ENCODE data around the gene SEPHS2. TPM values are rescaled to one million over a fixed set of nuclear protein-coding genes. Genes with fewer than 3 reads are reported as not detected.
"Not testable (repeated sequence)": the region's sequence is repeated elsewhere in the genome, so short reads cannot be mapped to it uniquely, and the experiment has no call there.

Gene SEPHS2
- total RNA-seq, 2 donors from 2014 or later: 18.3 to 21.4 TPM

DNA sequence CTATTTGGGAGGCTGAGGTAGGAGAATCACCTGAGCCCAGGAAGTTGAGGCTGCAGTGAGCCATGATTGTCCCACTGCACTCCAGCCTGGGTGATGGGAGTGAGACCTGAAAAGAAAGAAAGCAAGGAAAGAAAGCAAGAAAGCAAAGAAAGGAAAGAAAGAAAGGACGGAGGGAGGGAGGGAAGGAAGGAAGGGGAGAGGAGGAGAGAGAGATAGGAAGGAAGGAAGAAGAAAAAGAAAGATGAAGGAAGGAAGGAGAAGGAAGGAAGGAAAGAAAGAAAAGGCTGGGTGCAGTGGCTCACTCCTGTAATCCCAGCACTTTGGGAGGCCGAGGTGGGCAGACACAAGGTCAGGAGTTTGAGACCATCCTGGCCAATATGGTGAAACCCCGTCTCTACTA is 32.1 kb upstream of the SEPHS2 start:
- DNase-seq; H3K9me3 ChIP-seq (ENCODE audit: control insufficient read depth, low read length, poor library complexity, severe bottlenecking); H3K27me3 Mint-ChIP-seq; ATAC-seq; H3K36me3 Mint-ChIP-seq (ENCODE audit: low read depth): not testable (repeated sequence)
- peaks cover 41% of the 10 kb centered on the region for H3K4me1 Mint-ChIP-seq
- peak overlapping the region; percentile 16 for H3K4me3 Mint-ChIP-seq
- peak overlapping the region; percentile 96 for H3K27ac Mint-ChIP-seq

DNA sequence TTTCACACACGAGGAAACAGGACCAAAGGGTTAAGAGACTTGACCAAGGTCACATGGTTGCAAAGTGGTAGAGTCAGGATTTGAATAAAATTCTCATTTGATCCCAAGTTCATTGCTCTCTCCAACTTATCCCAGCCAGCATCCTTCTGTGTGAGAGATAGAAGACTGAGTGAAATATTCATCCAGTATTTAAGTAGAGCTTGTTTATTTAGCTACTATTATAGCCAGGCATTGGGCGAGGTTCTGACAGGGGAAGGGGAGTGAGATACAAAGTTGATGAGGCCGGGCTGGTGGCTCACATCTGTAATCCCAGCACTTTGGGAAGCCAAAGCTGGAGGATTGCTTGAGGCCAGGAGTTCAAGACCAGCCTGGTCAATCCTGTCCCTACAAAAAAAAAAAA is 31.3 kb upstream of the SEPHS2 start:
- peaks cover 4% of the 10 kb centered on the region for H3K36me3 Mint-ChIP-seq (ENCODE audit: low read depth)
- H3K27me3 Mint-ChIP-seq: no peaks in the 10 kb centered on the region
- no peak overlapping the region for H3K4me3 Mint-ChIP-seq
- DNase-seq (no peak), ATAC-seq (no peak)
- H3K4me1 Mint-ChIP-seq: peaks cover 44% of the 10 kb centered on the region
- H3K9me3 ChIP-seq (ENCODE audit: control insufficient read depth, low read length, poor library complexity, severe bottlenecking): no peaks in the 10 kb centered on the region
- H3K27ac Mint-ChIP-seq: peak overlapping the region; percentile 96

DNA sequence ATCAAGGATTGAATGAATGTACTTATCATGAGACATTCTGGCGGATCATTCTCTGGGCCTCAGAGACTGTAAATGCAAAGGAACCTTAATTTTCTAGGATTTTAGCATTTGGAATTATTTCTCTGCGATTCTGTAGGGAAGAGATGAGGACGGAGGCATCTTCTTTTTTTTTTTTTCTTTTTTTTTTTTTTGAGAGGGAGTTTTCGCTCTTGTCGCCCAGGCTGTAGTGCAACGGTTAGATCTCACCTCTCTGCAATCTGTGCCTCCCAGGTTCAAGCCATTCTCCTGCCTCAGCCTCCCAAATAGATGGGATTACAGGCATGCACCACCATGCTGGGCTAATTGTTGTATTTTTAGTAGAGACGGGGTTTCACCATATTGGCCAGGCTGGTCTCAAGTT is 29.0 kb upstream of the SEPHS2 start:
- H3K9me3 ChIP-seq (ENCODE audit: control insufficient read depth, low read length, poor library complexity, severe bottlenecking): no peaks in the 10 kb centered on the region
- Mint-ChIP-seq H3K27ac (peak overlapping the region; percentile 96), H3K36me3 (ENCODE audit: low read depth) (peaks cover 4% of the 10 kb centered on the region), H3K4me1 (peaks cover 46% of the 10 kb centered on the region), H3K4me3 (peak overlapping the region; percentile 99), H3K27me3 (no peaks in the 10 kb centered on the region)
- DNase-seq (no peak), ATAC-seq (no peak)

DNA sequence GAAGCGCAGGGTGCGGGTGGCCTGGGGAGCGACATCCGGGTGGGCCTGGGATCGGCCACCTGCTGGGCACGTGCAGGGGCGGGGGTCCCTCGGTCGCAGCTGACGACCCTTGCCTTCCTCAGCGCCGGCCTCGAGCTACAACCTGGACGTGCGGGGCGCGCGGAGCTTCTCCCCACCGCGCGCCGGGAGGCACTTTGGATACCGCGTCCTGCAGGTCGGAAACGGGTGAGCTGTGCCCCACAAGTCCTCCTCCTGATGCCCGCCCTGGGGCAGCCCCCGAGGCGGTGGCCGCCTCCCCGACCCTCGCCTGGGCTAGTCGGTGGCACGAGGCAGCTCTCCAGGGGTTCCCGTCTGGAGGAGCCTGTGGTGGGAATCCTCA is 28.4 kb upstream of the SEPHS2 start:
- Mint-ChIP-seq H3K4me3 (peak overlapping the region; percentile 99), H3K27ac (peak overlapping the region; percentile 96), H3K27me3 (no peaks in the 10 kb centered on the region), H3K36me3 (ENCODE audit: low read depth) (peaks cover 4% of the 10 kb centered on the region), H3K4me1 (peaks cover 49% of the 10 kb centered on the region)
- H3K9me3 ChIP-seq (ENCODE audit: control insufficient read depth, low read length, poor library complexity, severe bottlenecking): no peaks in the 10 kb centered on the region
- ATAC-seq (no peak), DNase-seq (no peak)

DNA sequence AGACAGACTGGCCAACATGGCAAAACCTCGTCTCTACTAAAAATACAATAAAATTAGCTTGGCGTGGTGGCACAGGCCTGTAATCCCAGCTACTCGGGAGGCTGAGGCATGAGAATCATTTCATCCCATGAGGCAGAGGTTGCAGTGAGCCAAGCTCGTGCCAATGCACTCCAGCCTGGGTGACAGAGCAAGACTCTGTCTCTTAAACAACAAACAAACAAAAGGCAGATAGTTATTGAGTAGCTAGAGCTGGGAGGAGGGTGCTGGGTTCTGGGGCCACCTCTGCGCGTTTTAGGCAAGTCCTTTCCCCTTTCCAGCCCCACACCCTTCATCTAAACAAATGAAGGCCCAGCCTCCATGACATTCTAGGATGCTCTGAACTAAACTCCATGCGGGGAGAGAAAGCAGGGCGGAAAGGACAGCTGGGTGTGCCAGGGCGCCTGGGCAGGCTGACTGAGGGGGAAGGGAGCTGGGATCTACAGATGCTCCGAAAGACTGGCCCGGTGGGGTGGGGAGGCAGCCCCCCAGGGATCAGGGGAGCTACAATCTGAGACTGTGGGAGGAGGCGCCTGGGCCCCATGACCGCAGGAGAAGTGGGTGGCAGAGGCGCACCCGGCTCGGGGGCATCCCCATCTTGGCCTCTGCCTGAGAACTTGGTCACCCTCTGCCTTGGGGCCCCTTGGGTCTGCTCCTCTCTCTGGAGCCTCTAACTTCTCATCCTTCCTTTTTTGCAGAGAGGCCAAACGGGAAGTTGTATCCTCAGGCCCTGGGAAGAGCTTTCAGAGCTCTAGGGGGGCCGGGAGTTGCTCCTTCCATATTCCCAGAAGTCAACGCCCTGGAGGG is 27.8 kb upstream of the SEPHS2 start:
- peak; percentile 59 for ATAC-seq
- Mint-ChIP-seq H3K27me3 (no peaks in the 10 kb centered on the region), H3K4me1 (peaks cover 47% of the 10 kb centered on the region), H3K27ac (peak overlapping the region; percentile 96), H3K4me3 (peak overlapping the region; percentile 99), H3K36me3 (ENCODE audit: low read depth) (peaks cover 2% of the 10 kb centered on the region)
- H3K9me3 ChIP-seq (ENCODE audit: control insufficient read depth, low read length, poor library complexity, severe bottlenecking): no peaks in the 10 kb centered on the region
- DNase-seq: peak; percentile 29 to 34 (median 31)

DNA sequence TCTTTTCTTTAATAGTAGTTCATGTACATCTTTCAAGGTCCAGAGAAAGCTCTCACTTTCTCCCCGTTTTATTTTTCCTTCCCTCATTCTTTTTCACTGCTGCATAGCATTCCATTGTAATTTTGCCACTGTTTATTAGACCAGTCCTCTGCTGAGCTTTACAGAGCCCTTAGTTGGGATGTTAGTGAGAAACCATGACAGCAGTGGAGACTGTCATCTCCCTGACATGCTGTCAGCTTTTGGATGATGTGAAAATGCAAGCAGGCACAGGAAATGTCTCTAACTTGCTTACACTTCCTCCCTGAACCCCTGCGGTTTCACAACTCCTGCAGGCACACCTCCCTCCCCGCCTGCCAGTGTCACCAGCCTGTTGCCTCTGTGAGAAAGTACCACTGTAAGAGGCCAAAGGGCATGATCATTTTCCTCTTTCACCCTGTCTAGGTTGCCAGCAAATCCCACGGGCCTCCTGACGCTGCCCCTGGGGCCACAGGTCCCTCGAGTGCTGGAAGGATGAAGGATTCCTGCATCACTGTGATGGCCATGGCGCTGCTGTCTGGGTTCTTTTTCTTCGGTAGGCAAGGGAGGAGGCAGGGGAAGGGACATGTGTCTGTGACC is 26.8 kb upstream of the SEPHS2 start, which contains the start of gene ITGAL:
Gene ITGAL (plus strand): TSS at position 415 of the 615 bp plus-strand sequence. CDS start 96 bp downstream, at position 511.
- H3K9me3 ChIP-seq (ENCODE audit: control insufficient read depth, low read length, poor library complexity, severe bottlenecking): no peaks in the 10 kb centered on the region
- H3K4me3 Mint-ChIP-seq: peak within 1 kb of the TSS; percentile 99
- no peaks in the 10 kb centered on the region for H3K27me3 Mint-ChIP-seq
- peak within 1 kb of the TSS; percentile 96 for H3K27ac Mint-ChIP-seq
- ATAC-seq (peak; percentile 84), DNase-seq (peak; percentile 46 to 67 (median 61))
- no peaks in the 10 kb centered on the region for H3K36me3 Mint-ChIP-seq (ENCODE audit: low read depth)
- H3K4me1 Mint-ChIP-seq: peaks cover 42% of the 10 kb centered on the region

DNA sequence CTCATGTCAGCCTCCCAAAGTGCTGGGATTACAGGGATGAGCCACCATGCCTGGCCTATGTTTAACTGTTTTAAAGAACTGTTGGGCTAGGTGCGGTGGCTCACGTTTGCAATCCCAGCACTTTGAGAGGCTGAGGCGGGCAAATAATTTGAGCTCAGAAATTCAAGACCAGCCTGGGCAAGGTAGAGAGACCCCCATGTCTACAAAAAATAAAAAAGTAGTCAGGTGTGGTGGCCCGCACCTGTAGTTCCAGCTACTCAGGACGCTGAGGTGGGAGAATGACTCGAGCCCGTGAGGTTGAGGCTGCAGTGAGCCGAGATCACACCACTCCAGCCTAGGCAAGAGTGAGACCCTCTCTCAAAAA is 24.9 kb upstream of the SEPHS2 start:
- no peaks in the 10 kb centered on the region for H3K27me3 Mint-ChIP-seq
- peak overlapping the region; percentile 96 for H3K27ac Mint-ChIP-seq
- no peak for DNase-seq
- no peaks in the 10 kb centered on the region for H3K36me3 Mint-ChIP-seq (ENCODE audit: low read depth)
- H3K4me3 Mint-ChIP-seq: peak overlapping the region; percentile 52
- peaks cover 38% of the 10 kb centered on the region for H3K4me1 Mint-ChIP-seq
- no peak for ATAC-seq
- no peaks in the 10 kb centered on the region for H3K9me3 ChIP-seq (ENCODE audit: control insufficient read depth, low read length, poor library complexity, severe bottlenecking)

DNA sequence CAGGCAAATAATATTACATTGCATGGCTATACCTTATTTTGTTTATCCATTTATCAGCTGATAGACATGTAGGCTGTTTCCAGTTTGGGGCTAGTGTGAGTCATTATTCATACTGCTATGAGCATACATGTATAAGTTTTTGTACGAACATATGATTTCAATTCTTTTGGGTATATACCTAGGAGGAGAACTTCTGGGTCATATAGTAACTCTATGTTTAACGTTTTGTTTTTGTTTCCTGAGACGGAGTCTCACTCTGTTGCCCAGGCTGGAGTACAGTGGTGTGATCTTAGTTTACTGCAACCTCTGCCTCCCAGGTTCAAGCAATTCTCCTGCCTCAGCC is 24.5 kb upstream of the SEPHS2 start:
- no peaks in the 10 kb centered on the region for H3K36me3 Mint-ChIP-seq (ENCODE audit: low read depth)
- H3K9me3 ChIP-seq (ENCODE audit: control insufficient read depth, low read length, poor library complexity, severe bottlenecking): no peaks in the 10 kb centered on the region
- peak overlapping the region; percentile 96 for H3K27ac Mint-ChIP-seq
- peaks cover 34% of the 10 kb centered on the region for H3K4me1 Mint-ChIP-seq
- H3K27me3 Mint-ChIP-seq: no peaks in the 10 kb centered on the region
- ATAC-seq (no peak), DNase-seq (no peak)
- peak overlapping the region; percentile 21 for H3K4me3 Mint-ChIP-seq

DNA sequence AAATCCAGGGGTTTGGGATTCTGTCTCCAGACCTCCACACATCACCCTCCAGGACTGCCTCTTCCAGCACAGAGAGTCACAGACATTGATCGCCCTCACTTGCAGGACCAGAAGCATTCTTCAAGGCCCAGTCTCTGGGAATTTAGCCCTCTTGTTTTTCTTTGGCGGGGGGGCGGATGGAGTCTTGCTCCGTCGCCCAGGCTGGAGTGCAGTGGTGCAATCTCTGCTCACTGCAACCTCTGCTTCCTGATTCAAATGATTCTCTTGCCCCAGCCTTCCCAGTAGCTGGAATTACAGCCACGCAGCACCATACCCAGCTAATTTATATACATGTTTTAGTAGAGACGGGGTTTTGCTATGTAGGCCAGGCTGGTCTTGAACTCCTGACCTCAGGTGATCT is 18.4 kb upstream of the SEPHS2 start:
- DNase-seq: no peak
- Mint-ChIP-seq H3K4me1 (peaks cover 9% of the 10 kb centered on the region), H3K4me3 (no peak overlapping the region), H3K27me3 (no peaks in the 10 kb centered on the region), H3K27ac (peak overlapping the region; percentile 82), H3K36me3 (ENCODE audit: low read depth) (no peaks in the 10 kb centered on the region)
- no peak for ATAC-seq
- no peaks in the 10 kb centered on the region for H3K9me3 ChIP-seq (ENCODE audit: control insufficient read depth, low read length, poor library complexity, severe bottlenecking)

DNA sequence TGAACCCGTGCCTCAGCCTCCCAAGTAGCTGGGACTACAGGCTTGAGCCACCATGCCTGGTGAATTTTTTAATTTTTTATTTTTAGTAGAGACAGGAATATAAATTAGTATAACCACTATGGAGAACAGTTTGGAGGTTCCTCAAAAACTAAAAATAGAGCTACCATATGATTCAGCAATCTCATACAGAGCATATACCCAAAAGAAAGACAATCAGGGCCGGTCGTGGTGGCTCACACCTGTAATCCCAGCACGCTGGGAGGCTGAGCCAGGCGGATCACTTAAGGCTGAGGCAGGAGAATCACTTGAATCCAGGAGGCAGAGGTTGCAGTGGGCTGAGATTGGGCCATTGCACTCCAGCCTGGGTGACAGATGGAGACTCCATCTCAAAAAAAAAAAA is 15.8 kb upstream of the SEPHS2 start:
- H3K27me3 Mint-ChIP-seq; ATAC-seq; DNase-seq; H3K9me3 ChIP-seq (ENCODE audit: control insufficient read depth, low read length, poor library complexity, severe bottlenecking); H3K36me3 Mint-ChIP-seq (ENCODE audit: low read depth); H3K4me3 Mint-ChIP-seq; H3K27ac Mint-ChIP-seq: not testable (repeated sequence)
- H3K4me1 Mint-ChIP-seq: peaks cover 25% of the 10 kb centered on the region

DNA sequence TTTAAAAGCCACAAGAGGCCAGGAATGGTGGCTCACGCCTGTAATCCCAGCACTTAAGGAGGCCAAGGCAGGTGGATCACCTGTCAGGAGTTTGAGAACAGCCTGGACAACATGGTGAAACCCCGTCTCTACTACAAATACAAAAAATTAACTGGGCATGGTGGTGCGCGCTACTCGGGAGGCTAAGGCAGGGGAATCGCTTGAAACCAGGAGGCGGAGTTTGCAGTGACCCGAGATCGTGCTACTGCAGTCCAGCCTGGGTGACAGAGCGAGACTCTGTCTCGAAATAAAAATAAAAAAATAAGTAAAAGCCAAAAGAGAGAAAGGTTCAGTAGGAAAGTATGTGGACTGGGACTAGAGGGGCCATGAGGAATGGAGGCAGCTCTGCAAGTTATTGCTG is 13.8 kb upstream of the SEPHS2 start:
- Mint-ChIP-seq H3K4me1 (peaks cover 24% of the 10 kb centered on the region), H3K27me3 (no peaks in the 10 kb centered on the region), H3K27ac (peak overlapping the region; percentile 85), H3K4me3 (no peak overlapping the region), H3K36me3 (ENCODE audit: low read depth) (no peaks in the 10 kb centered on the region)
- no peaks in the 10 kb centered on the region for H3K9me3 ChIP-seq (ENCODE audit: control insufficient read depth, low read length, poor library complexity, severe bottlenecking)
- DNase-seq (no peak), ATAC-seq (no peak)

DNA sequence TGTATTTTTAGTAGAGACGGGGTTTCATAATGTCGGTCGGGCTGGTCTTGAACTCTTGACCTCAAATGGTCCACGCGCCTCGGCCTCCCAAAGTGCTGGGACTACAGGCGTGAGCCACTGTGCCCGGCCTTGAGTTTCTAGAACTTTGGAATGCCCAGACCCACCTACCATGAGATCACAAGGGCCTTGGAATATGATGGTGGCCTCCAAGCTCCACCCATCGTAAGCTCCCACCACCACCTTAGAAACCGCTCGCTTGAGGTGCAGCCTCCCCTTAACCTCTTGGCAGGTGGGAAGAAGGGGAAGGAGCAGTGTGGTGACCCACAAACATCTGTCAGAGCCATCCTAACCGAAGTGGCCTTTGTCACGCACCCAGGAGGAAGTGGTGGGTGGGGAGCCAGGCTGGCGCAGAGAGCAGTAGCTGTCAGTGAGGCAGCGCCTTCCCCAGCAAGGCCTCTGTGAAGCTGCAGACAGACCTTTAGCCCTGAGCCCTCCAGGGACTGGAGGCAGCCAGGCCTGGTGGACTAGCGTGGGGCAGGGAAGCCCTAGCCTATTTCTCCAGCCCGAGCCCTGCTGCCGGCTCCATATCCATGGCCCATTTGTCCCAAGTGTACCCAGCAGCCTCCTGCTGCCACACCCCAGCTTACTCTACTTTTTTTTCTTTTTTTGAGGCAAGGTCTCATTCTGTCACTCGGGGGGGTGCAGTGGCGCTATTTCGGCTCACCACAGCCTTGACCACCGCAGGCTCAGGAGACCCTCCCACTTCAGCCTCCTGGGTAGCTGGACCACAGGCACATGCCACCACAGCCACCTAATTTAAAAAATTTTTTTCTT is 13.1 kb upstream of the SEPHS2 start:
- DNase-seq (peak; percentile 35 to 51 (median 47)), ATAC-seq (peak; percentile 97)
- H3K4me1 Mint-ChIP-seq: peaks cover 27% of the 10 kb centered on the region
- H3K27me3 Mint-ChIP-seq: no peaks in the 10 kb centered on the region
- no peaks in the 10 kb centered on the region for H3K36me3 Mint-ChIP-seq (ENCODE audit: low read depth)
- H3K4me3 Mint-ChIP-seq: peak overlapping the region; percentile 75
- H3K9me3 ChIP-seq (ENCODE audit: control insufficient read depth, low read length, poor library complexity, severe bottlenecking): no peaks in the 10 kb centered on the region
- peak overlapping the region; percentile 85 for H3K27ac Mint-ChIP-seq
